ENCODE measurements around the gene HOXB7.

The HOXB7 gene

GRCh38 chr17:48632579-48633265, 21.9 kb upstream of the HOXB7 start:
- TF ChIP-seq, protein P1, sequence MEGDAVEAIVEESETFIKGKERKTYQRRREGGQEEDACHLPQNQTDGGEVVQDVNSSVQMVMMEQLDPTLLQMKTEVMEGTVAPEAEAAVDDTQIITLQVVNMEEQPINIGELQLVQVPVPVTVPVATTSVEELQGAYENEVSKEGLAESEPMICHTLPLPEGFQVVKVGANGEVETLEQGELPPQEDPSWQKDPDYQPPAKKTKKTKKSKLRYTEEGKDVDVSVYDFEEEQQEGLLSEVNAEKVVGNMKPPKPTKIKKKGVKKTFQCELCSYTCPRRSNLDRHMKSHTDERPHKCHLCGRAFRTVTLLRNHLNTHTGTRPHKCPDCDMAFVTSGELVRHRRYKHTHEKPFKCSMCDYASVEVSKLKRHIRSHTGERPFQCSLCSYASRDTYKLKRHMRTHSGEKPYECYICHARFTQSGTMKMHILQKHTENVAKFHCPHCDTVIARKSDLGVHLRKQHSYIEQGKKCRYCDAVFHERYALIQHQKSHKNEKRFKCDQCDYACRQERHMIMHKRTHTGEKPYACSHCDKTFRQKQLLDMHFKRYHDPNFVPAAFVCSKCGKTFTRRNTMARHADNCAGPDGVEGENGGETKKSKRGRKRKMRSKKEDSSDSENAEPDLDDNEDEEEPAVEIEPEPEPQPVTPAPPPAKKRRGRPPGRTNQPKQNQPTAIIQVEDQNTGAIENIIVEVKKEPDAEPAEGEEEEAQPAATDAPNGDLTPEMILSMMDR (IDR thresholded peaks at IDR 0.05; ENCODE audit: control extremely low read depth, extremely low read depth, low read depth, missing control alignments), result no peak
- POLR2A ChIA-PET, result no interaction called here
- DNase-seq (ENCODE audit: extremely low spot score), result no peak
- CTCF ChIA-PET, result interaction anchor here (1.0 to 2.0 kb wide), 10 partner anchors 10 to 373 kb away, joined by 3 to 9 read pairs (median 4); partner anchors contain the start of gene HOXB5

- ChIA-PET CTCF (interaction anchor here (1.0 to 2.0 kb wide), 10 partner anchors 10 to 373 kb away, joined by 3 to 9 read pairs (median 4); partner anchors contain the start of gene HOXB5), POLR2A (no interaction called here)
- TF ChIP-seq, protein P1 (IDR thresholded peaks at IDR 0.05; ENCODE audit: control extremely low read depth, extremely low read depth, low read depth, missing control alignments), result no peak
- no peak for DNase-seq (ENCODE audit: extremely low spot score)
Measured at GRCh38 chr17:48631693-48632578, 21.1 kb upstream of the HOXB7 start.

- DNase-seq (ENCODE audit: extremely low spot score), result no peak
- ChIA-PET POLR2A (no interaction called here), CTCF (interaction anchor here (1.6 kb wide), 2 partner anchors 32 to 248 kb away, joined by 3 to 6 read pairs; no protein-coding TSS in a partner anchor)
- TF ChIP-seq, protein P1 (IDR thresholded peaks at IDR 0.05; ENCODE audit: control extremely low read depth, extremely low read depth, low read depth, missing control alignments), result no peak
Measured at GRCh38 chr17:48630925-48631692, 20.3 kb upstream of the HOXB7 start.

DNA sequence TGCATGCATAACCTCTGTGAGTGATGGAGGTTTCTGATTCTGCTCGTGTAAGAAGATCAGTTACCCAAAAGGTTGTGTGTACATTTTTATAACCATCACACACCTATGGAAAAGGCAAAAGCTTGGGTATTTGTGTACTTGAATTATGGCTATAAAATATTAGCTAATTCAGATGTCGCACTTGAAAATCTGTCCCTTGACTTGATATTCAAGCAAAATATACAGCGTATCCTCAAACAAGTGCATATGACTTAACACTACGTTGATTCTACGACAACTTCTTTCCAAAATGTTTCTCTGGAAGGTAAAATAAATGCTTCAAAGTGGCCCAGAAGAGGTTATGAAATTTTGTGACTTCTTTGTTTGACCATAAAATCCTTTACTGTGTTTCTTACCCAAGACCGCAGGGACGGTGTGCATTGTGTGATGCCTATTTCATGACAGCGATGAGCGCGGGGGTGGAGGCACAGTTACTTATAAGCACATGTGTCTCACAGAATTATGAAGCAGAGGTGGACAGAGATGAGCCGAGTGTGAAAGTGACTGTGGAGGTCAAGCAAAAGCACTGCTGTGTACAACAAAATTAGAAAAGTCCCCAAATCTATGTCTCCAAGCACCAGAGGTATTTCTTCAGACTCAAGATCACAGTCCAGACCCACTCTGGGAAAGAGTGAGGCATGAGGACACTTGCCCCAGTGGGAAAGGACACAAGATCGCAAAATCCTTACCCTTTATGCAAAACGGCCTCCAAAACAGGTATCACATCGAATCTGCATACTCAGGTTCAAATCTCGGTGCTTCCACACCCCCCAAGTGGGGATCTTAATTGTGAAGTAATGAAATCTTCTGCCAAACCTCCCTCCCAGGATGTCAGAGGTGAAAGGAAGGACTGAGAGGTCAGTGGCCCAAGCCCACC, 19.4 kb upstream of the HOXB7 start:
- CTCF ChIA-PET, result interaction anchor here (1.6 to 2.4 kb wide), 4 partner anchors 10 to 174 kb away, joined by 4 to 16 read pairs (median 5); no protein-coding TSS in a partner anchor
- TF ChIP-seq, protein P1 (IDR thresholded peaks at IDR 0.05; ENCODE audit: control extremely low read depth, extremely low read depth, low read depth, missing control alignments), result no peak
- POLR2A ChIA-PET, result no interaction called here
- DNase-seq (ENCODE audit: extremely low spot score), result no peak

DNA sequence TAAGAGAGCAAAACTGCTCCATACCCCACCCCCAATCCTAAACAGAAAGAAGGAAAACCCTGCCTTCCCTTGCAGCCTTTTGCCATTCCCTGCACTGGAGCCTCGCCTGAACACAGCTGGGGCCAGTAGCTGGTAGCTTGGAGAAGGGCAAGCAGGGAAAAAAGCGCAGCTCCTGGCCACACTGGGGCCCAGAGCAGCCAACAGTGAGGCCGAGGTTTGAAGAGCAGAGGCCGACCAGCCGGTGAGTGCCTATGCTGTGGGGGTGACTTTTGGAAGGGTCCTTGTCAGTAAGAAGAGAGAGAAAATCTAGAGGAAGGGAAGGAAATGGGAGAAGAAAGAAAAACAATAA, 18.6 kb upstream of the HOXB7 start:
- CTCF ChIA-PET, result interaction anchor here (1.6 to 2.4 kb wide), 4 partner anchors 11 to 175 kb away, joined by 4 to 16 read pairs (median 5); no protein-coding TSS in a partner anchor

More for the DNA sequence above, 18.6 kb upstream of the HOXB7 start:
- DNase-seq (ENCODE audit: extremely low spot score), result no peak
- TF ChIP-seq, protein P1 (IDR thresholded peaks at IDR 0.05; ENCODE audit: control extremely low read depth, extremely low read depth, low read depth, missing control alignments), result no peak
- POLR2A ChIA-PET, result no interaction called here
